Thoracic aorta (tissue), 2 donors: Measurements from ENCODE around the gene DSCAM. TPM values are rescaled to one million over a fixed set of nuclear protein-coding genes. Genes with fewer than 3 reads are reported as not detected.

Source experiments
- ATAC-seq: fragments of 150-250 bp; one replicate; pipeline ENCODE4 v1.8.0; 2017; ENCODE audit warnings: low read depth; ENCODE audit not compliant: insufficient number of reproducible peaks, low FRiP score
- DNase-seq: peaks from one replicate; pipeline ENCODE4 v3.0.0-alpha.2; 2020; ENCODE audit warnings: low spot score
- H3K27ac ChIP-seq, 2 donors: fragments of 200-600 bp; sonication (generic); 1 replicate in 1 of 2; 2 replicates in 1 of 2; pipeline ENCODE4 v1.5.1; 2016; ENCODE audit warnings: mild to moderate bottlenecking in 2 of 2, moderate library complexity in 2 of 2
- H3K27me3 ChIP-seq: fragments of 200-600 bp; sonication (generic); replicated peaks from 2 replicates; pipeline ENCODE4 v1.6.0; 2016; ENCODE audit warnings: mild to moderate bottlenecking; ENCODE audit not compliant: insufficient read depth
- H3K36me3 ChIP-seq: fragments of 200-600 bp; sonication (generic); one replicate; pipeline ENCODE4 v1.5.1; 2016
- H3K4me1 ChIP-seq, 2 donors: fragments of 200-600 bp; sonication (generic); 1 replicate in 1 of 2; 2 replicates in 1 of 2; pipeline versions ENCODE4 v1.5.1 to v1.6.0; 2016; ENCODE audit warnings: low read depth in 2 of 2, mild to moderate bottlenecking in 1 of 2; ENCODE audit not compliant: control insufficient read depth in 1 of 2
- H3K4me3 ChIP-seq: fragments of 200-600 bp; sonication (generic); 2 replicates; pipeline ENCODE4 v1.5.1; 2016; ENCODE audit warnings: mild to moderate bottlenecking
- H3K9me3 ChIP-seq: fragments of 200-600 bp; sonication (generic); 2 replicates; pipeline ENCODE4 v1.5.1; 2016
- total RNA-seq, 2 donors: library from RNA; depleted of rRNA; stranded (reverse); fragments of >200 nt; gene quantifications; one replicate each; pipeline versions ENCODE4 v1.1.0 to v1.2.3, GENCODE V29; 2016
- TF ChIP-seq, protein P1 (sequence below): fragments of 200-600 bp; sonication (generic); IDR thresholded peaks from one replicate; pipeline ENCODE4 v1.5.1; 2019; ENCODE audit warnings: antibody characterized with exemption

DSCAM gene
- total RNA-seq, 2 donors from 2014 or later: not detected

DNA sequence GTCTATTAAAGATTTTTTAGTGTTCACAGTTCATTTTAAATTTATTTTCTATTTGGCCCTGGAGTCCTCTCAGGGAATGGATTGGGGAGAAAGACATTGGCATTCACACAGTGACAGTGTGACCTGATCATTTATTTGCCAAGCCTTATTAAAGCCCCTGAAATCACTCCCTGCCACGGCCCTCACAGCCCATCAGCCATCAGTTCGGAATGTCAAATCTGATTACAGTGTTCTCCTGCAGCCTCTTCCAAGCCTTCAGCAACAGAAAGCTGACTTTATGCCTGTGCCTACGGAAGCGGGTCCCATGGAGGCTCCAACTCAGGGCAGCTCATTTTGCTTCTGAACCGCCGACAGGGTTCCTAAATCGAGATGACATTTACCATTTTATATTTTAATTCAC, 451.2 kb downstream of the DSCAM start:
- TF ChIP-seq, protein P1, sequence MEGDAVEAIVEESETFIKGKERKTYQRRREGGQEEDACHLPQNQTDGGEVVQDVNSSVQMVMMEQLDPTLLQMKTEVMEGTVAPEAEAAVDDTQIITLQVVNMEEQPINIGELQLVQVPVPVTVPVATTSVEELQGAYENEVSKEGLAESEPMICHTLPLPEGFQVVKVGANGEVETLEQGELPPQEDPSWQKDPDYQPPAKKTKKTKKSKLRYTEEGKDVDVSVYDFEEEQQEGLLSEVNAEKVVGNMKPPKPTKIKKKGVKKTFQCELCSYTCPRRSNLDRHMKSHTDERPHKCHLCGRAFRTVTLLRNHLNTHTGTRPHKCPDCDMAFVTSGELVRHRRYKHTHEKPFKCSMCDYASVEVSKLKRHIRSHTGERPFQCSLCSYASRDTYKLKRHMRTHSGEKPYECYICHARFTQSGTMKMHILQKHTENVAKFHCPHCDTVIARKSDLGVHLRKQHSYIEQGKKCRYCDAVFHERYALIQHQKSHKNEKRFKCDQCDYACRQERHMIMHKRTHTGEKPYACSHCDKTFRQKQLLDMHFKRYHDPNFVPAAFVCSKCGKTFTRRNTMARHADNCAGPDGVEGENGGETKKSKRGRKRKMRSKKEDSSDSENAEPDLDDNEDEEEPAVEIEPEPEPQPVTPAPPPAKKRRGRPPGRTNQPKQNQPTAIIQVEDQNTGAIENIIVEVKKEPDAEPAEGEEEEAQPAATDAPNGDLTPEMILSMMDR: no peak
- no peak overlapping the region for H3K27ac ChIP-seq
- no peaks in the 10 kb centered on the region for H3K9me3 ChIP-seq
- no peaks in the 10 kb centered on the region for H3K4me1 ChIP-seq
- H3K27me3 ChIP-seq: no peaks in the 10 kb centered on the region
- no peaks in the 10 kb centered on the region for H3K36me3 ChIP-seq
- DNase-seq (no peak), ATAC-seq (no peak)
- no peak overlapping the region for H3K4me3 ChIP-seq

DNA sequence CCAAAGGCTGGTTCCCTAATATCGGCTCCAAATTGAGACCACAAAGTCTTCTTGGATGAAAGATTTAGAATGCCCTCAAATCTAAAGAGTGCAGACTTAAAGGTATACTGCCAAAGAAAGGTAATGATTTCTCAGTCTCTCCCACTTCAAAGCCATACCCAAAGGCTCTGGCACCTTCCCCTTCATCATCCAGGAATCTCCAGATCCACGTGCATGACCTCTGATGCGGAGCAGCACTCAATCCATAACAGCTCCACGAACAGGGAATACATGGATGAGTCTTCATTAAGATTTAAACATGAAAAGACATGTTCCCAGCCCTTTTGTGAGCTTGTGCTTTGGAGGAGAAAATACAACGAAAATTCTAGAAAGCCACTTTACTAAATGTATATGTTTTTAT, 453.9 kb downstream of the DSCAM start:
- Histone ChIP-seq H3K9me3 (no peaks in the 10 kb centered on the region), H3K4me1 (no peaks in the 10 kb centered on the region), H3K4me3 (no peak overlapping the region), H3K27me3 (no peaks in the 10 kb centered on the region), H3K27ac (no peak overlapping the region), H3K36me3 (no peaks in the 10 kb centered on the region)
- TF ChIP-seq, protein P1: no peak
- DNase-seq (no peak), ATAC-seq (no peak)

DNA sequence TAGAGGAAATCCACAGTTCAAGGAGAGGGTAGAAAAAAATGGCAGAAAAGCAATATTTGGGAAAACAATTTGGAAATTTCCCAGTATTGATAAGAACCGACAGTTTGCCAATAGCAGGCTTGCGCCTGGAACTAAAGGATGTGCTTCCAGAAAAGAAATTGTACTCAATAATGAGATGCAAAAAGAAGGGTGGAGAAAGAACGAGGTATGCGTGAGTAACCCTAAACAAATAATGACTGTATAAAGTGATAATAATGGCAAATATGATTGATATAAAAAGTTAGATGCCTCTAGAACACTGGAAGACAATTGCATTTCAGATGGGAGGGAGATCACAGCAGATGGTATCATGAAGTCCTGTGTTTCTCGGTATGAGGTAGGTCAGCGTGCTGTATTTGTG, 458.9 kb downstream of the DSCAM start:
- H3K4me3 ChIP-seq: no peak overlapping the region
- no peak overlapping the region for H3K27ac ChIP-seq
- no peak for ATAC-seq
- no peaks in the 10 kb centered on the region for H3K9me3 ChIP-seq
- H3K36me3 ChIP-seq: no peaks in the 10 kb centered on the region
- no peaks in the 10 kb centered on the region for H3K4me1 ChIP-seq
- no peak for DNase-seq
- TF ChIP-seq, protein P1: no peak
- H3K27me3 ChIP-seq: no peaks in the 10 kb centered on the region

DNA sequence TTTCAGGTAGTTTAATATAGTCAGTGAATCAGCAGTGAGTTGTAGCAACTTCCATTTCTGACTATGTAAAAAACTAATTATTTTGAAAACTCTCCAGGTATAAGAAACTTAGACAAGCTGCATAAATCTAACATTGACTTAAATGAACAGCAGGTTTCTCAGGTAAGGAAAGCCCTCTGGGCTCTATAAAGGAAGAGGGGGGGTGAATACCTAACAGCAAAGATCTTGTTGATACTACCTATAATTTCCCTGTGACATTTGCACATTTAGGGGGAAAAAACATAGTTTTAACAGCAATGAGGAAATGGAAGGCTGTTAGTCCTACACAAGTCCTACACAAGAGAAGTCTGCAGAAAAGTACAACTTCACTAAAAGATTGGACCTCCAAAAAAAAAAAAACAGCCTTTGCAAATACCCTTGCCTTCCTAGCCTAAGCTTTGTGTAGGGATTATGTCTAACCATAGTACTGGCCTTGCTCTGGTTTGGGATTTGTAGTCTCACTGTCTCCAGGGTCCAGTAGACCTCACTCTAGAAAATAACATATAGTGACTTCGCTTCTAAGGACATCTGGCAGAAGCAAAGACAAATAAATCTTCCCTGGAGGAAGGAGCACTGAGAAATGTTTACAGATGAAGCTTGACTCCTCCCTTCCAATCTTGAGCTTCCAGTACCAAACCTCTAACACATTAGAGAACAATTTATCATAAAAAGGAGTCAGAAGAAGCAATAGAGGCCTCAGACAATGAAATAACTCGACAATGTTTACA, 459.8 kb downstream of the DSCAM start:
- no peak overlapping the region for H3K4me3 ChIP-seq
- TF ChIP-seq, protein P1: no peak
- DNase-seq (no peak), ATAC-seq (no peak)
- no peaks in the 10 kb centered on the region for H3K9me3 ChIP-seq
- H3K36me3 ChIP-seq: no peaks in the 10 kb centered on the region
- no peaks in the 10 kb centered on the region for H3K4me1 ChIP-seq
- no peak overlapping the region for H3K27ac ChIP-seq
- no peaks in the 10 kb centered on the region for H3K27me3 ChIP-seq

DNA sequence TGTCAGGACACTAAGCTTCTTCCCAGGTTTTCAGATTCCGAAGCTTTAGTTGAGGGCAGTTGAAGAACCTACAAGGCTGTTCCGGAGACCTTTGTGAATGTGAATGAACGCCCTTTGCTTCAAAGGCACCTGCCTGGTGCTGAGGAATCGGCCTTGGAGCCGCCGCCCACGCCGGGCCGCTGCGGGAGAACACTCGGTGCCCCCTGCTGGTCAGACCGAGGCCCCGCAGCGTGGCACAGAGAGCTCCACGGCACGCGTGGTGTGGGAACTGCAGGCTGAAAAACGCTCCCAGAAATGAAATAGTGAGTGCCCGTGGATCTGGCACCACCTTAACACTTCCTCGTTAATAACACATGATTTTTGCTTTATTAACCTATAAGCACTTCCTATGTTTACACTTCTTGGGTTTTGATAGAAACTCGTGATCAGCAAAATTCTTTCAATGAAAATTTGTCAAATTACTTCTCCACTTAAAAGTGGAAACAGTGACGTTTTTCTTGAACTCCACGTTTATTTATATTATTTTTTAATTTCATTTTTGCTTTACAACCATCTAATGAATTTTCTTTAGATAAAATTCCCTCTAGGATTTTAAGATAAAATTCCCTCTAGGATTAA, 460.6 kb downstream of the DSCAM start:
- no peak for DNase-seq
- ATAC-seq: no peak
- TF ChIP-seq, protein P1: peak; percentile 45
- Histone ChIP-seq H3K27me3 (no peaks in the 10 kb centered on the region), H3K9me3 (no peaks in the 10 kb centered on the region), H3K36me3 (no peaks in the 10 kb centered on the region), H3K27ac (no peak overlapping the region), H3K4me1 (no peaks in the 10 kb centered on the region), H3K4me3 (no peak overlapping the region)
